Stimulated activated CD4-positive, alpha-beta T cell treated with anti-CD3 and anti-CD28 coated beads, Interleukin-12 subunit alpha, Interleukin-12 subunit beta, amount 100 ng/mL, for 24 hours (primary cell): Measurements from ENCODE around the gene KCNJ13.
"Not testable (repeated sequence)": the region's sequence is repeated elsewhere in the genome, so short reads cannot be mapped to it uniquely, and the experiment has no call there.

Experiments
- DNase-seq, 2 experiments: peaks; one replicate each; pipeline ENCODE4 v3.0.0-alpha.2; 2020; ENCODE audit warnings: low read depth in 2 of 2

The KCNJ13 gene

DNA sequence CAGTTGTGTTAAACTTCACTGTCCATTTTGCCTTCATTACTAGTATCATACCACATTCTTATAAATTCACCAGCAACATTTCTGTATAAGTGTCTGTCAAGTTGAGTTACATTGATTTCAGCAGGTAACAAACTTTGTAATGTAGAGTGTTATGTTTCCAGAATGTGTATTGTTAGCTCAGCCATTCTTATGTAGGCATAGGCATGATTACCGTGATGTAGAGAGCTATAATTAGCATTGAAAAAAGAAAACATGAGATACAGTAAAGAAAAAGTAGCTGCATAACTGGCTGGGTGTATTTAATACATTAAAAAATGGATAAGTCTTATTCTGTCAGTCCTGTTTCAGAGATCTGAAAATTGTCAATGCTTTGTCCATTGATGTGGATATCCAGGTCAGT is 8.5 kb downstream of the KCNJ13 start:
- DNase-seq: no peak

DNA sequence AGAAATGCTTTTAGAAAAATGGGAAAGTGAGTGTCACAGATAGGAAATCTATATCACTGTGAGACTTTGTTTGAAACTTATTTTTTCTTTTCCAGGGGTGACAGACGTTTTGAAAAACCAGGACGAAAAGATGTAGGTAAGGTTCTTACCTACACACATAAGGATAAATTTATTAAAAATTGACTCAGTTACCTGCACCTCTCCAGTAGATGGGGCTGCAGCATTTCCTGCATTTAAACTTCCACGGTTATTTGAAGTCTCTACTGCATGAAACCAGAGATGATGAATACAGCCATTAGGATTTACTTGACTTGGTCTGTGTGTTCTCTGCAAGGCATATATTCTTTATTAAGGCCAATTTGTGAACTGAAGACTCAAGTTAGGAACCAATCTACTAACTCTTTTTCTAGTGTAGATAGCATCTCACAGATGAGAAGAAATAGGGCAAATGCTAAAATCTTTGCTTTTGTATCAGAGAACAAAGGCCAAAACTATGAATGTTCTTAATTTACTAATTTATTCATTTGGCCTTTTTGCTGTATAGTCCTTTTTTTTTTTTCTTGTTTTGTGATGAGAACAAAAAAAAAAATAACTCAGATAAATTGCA is 15.0 kb downstream of the KCNJ13 start:
- no peak for DNase-seq

DNA sequence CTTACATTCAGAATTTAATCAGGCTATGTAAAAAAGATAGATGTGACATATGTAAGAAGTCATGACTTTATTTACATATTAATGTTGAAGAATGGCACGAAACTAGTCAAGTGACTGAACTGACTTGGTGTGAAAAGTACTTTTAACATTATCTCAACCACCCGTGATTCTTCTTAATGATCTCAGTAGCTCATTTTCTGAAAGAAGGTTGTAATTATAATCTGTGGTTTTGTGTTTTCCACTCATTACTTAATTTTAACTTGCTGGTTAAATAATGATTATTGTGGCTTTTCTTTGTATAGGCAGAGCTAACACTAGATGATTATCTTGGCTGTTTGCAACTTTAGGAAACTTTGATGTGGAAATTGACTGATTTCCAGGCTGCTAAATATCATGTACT is 18.5 kb downstream of the KCNJ13 start:
- no peak for DNase-seq

DNA sequence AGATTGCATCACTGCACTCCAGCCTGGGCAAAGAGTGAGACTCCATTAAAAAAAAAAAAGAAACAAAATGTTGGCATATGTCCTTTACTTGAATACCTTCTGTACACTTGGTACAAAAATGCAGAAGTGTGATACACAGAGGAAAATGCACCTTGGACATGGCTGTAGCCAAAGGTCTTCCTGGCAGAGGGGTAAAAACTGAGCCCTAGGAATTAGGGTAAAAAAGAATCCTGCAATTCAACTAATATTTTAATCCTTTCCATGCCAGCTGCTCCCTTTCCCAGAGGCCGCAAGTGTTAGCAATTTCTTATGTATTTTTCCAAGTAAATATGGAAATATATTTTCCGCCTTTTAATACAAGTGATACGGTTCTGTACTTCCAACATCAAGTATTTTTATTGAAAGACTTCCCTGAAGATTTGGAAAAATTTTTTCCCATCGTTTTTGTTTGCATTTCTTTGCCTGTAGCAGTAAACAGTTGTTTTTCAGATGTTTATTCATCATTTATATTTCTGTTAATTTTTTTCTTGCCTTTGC is 26.2 kb downstream of the KCNJ13 start:
- DNase-seq: no peak

DNA sequence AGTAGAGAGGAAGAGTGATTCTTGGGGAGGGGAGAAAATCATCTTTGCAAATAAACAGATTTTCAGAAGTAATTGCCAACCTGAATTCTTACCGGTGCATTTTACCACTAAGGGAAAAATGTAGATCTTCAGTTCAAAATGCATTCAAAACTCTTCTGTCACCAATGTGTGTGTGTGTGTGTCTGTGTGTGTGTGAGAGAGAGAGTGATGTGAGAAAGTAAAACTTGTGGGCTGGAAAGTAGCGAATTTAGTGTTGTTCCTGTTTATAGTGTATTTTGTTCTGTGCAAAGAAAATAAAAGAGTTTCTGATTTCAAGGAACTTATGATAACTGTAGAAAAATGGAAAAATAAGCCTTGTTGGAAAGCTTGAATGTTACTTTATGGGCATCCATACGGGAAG is 27.0 kb downstream of the KCNJ13 start:
- no peak for DNase-seq

DNA sequence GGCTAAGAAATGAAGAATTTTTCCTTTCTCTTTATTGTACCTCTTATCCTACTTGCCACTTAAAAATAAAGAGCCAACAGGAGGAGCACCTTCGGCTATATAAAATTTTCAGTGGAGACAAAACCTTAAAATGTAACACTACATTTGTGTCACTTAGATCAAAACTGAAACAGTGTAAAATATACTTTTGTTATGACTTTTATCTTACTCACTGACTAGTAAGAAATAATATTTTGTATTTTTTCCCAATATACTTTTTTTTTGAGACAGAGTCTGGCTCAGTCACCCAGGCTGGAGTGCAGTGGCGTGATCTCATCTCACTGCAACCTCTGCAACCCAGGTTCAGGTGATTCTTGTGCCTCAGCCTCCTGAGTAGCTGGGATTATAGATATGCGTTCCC is 28.3 kb downstream of the KCNJ13 start:
- DNase-seq: no peak

GRCh38 chr2:232744963-232745362 is 31.4 kb downstream of the KCNJ13 start:
- no peak for DNase-seq

GRCh38 chr2:232741972-232742371 is 34.4 kb downstream of the KCNJ13 start:
- no peak for DNase-seq

GRCh38 chr2:232741294-232741693 is 35.1 kb downstream of the KCNJ13 start:
- no peak for DNase-seq

GRCh38 chr2:232731470-232731869 is 44.9 kb downstream of the KCNJ13 start:
- no peak for DNase-seq

- DNase-seq: no peak
These were observed 47.6 kb downstream of the KCNJ13 start for GRCh38 chr2:232728785-232729184.

DNA sequence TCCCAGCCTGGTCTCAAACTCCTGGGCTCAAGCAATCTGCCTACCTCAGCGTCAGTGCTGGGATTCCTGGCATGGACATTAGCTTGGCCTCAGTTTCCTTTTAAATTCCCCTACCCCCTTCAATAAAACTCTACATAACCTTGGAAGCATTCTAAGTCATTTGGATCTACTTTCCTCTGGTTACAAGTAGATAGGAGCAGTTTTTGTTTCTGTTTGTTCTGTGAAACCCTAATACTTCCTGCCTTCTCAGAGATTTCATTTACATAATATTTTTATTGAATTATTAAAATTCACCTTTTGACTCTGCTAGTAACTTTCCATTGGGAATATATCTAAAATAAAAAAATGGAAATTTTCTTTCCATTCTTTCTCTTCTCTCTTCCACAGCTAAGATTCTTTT is 53.3 kb downstream of the KCNJ13 start:
- DNase-seq: no peak

DNA sequence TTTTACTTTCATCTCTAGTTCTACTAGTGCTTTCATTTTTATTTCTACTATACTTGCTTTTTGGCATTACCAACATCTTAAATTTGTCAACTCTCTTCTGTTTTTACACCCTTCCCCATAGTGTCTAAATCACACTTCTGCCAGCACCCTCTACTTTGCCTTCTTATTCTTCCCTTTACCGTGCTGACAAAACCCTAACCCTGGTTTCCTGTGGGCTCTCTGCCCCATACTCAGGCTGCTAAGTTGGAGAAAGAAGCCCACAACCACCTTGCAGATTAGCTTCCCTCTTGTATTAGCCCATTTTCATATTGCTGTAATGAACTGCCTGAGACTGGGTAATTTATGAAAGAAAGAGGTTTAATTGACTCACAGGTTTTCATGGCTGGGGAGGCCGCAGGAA is 54.5 kb downstream of the KCNJ13 start:
- no peak for DNase-seq

GRCh38 chr2:232721261-232721660 is 55.1 kb downstream of the KCNJ13 start:
- DNase-seq: no peak

DNA sequence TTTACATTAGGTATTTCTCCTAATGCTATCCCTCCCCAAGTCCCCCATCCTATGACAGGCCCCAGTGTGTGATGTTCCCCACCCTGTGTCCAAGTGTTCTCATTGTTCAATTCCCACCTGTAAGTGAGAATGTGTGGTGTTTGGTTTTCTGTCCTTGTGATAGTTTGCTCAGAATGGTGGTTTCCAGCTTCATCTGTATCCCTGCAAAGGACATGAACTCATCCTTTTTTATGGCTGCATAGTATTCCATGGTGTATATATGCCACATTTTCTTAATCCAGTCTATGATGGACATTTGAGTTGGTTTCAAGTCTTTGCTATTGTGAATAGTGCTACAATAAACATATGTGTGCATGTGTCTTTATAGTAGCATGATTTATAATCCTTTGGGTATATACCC is 56.3 kb downstream of the KCNJ13 start:
- not testable (repeated sequence) for DNase-seq
